Gastroesophageal sphincter (tissue), 4 donors: ENCODE measurements around the gene MAPK1. TPM values are rescaled to one million over a fixed set of nuclear protein-coding genes. Genes with fewer than 3 reads are reported as not detected.
"Not testable (repeated sequence)": the region's sequence is repeated elsewhere in the genome, so short reads cannot be mapped to it uniquely, and the experiment has no call there.

Experiments used
- ATAC-seq: fragments of 150-250 bp; one replicate; pipeline ENCODE4 v1.9.1; 2016; ENCODE audit warnings: mild to moderate bottlenecking, moderate library complexity
- H3K27ac ChIP-seq, 4 donors: fragments of 200-600 bp; sonication (generic) in 3 of 4; 1 replicate in 3 of 4; 2 replicates in 1 of 4; pipeline ENCODE4 v1.5.1; 2016 to 2019
- H3K27me3 ChIP-seq: fragments of 200-600 bp; sonication (generic); one replicate; pipeline ENCODE4 v1.5.1; 2019
- H3K36me3 ChIP-seq, 2 donors: fragments of 200-600 bp; sonication (generic); one replicate each; pipeline ENCODE4 v1.5.1; 2019; ENCODE audit warnings: control low read depth in 1 of 2
- H3K4me1 ChIP-seq, 3 donors: fragments of 200-600 bp; sonication (generic); 1 replicate in 2 of 3; 2 replicates in 1 of 3; pipeline ENCODE4 v1.5.1; 2016 to 2019; ENCODE audit warnings: control low read depth in 2 of 3
- H3K4me3 ChIP-seq, 2 donors: fragments of 200-600 bp; sonication (generic); one replicate each; pipeline ENCODE4 v1.5.1; 2019; ENCODE audit warnings: mild to moderate bottlenecking in 1 of 2, moderate library complexity in 1 of 2
- H3K9me3 ChIP-seq, 3 donors: fragments of 200-600 bp; sonication (generic); one replicate each; pipeline ENCODE4 v1.5.1; 2017 to 2019; ENCODE audit warnings: control low read depth in 2 of 3
- EP300 ChIP-seq: sonication (generic); formaldehyde crosslinking; IDR thresholded peaks from one replicate; pipeline ENCODE4 v1.6.1; 2017; ENCODE audit warnings: antibody characterized with exemption, mild to moderate bottlenecking
- POLR2A ChIP-seq, 2 donors: fragments of 450-650 bp; IDR thresholded peaks; one replicate each; pipeline ENCODE4 v1.6.1; 2017; ENCODE audit warnings: antibody characterized with exemption in 2 of 2, mild to moderate bottlenecking in 2 of 2, moderate library complexity in 1 of 2
- POLR2AphosphoS5 ChIP-seq: sonication (generic); formaldehyde crosslinking; IDR thresholded peaks from one replicate; pipeline ENCODE4 v1.6.1; 2017; ENCODE audit warnings: antibody characterized with exemption
- WGBS, 2 donors: methylation state at CpG; one replicate each; pipeline ENCODE4 v1.1.5; 2018; ENCODE audit warnings: low coverage in 1 of 2; 5-methylcytosine and 5-hydroxymethylcytosine counted together
- total RNA-seq, 4 donors: library from RNA; depleted of rRNA; stranded (reverse); fragments of >200 nt; gene quantifications; one replicate each; pipeline ENCODE4 v1.1.0, GENCODE V29; 2016
- TF ChIP-seq, protein P1 (sequence below), 4 experiments: fragments of 200-600 bp in 2 of 4; fragments of 450-650 bp in 2 of 4; sonication (generic) in 1 of 4; IDR thresholded peaks; one replicate each; pipeline ENCODE4 v1.5.1; 2017 to 2019; ENCODE audit warnings: antibody characterized with exemption in 4 of 4, mild to moderate bottlenecking in 2 of 4, moderate library complexity in 2 of 4

The MAPK1 gene
- total RNA-seq, 4 donors from 2014 or later, result 40.3 to 70.8 (median 57.4) TPM

DNA sequence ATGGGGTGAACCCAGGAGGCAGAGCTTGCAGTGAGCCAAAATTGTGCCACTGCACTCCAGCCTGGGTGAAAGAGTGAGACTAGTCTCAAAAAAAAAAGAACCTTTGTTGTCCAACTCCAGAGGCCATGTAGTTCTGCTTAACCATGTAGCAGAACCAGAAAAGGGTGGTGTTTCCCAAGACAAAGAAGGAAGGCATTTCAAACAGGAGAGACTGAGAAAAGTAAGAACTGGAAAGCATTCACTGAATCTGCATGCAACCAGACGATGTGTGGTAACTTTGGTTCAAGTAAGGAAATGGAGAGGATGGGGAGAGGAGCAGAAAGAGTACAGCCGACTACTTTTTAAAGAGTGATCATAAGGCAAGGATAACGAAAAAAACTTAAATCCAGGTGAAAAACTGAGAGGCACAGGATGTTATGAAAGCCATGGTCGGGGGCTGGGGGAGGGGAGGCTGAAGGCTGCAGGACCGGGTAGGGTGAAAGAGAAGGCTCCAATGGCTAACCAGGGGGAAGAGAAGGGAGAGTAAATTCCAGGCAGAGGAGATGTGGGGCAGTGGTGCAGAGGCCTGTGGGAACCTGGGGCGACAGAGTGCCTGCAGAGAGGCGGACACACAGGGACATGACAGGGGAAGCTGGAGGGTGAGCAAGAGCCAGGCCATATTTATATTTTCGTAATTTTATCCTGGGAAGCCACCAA lies 48.8 kb downstream of the MAPK1 start:
- TF ChIP-seq POLR2A (IDR thresholded peaks at IDR 0.05) (no peak), POLR2AphosphoS5 (no peak), EP300 (no peak)
- TF ChIP-seq, protein P1, sequence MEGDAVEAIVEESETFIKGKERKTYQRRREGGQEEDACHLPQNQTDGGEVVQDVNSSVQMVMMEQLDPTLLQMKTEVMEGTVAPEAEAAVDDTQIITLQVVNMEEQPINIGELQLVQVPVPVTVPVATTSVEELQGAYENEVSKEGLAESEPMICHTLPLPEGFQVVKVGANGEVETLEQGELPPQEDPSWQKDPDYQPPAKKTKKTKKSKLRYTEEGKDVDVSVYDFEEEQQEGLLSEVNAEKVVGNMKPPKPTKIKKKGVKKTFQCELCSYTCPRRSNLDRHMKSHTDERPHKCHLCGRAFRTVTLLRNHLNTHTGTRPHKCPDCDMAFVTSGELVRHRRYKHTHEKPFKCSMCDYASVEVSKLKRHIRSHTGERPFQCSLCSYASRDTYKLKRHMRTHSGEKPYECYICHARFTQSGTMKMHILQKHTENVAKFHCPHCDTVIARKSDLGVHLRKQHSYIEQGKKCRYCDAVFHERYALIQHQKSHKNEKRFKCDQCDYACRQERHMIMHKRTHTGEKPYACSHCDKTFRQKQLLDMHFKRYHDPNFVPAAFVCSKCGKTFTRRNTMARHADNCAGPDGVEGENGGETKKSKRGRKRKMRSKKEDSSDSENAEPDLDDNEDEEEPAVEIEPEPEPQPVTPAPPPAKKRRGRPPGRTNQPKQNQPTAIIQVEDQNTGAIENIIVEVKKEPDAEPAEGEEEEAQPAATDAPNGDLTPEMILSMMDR (IDR thresholded peaks at IDR 0.05), result no peak
- 66 to 80% methylated on average over 8 of the region's 8 CpGs for WGBS, 2 donors
- H3K4me3 ChIP-seq, result no peak overlapping the region
- H3K36me3 ChIP-seq, result no peaks in the 10 kb centered on the region
- no peak for ATAC-seq
- H3K27ac ChIP-seq, result peak overlapping the region in 1 of 4 donors; percentile 73
- H3K27me3 ChIP-seq, result no peaks in the 10 kb centered on the region
- H3K9me3 ChIP-seq, result no peaks in the 10 kb centered on the region
- H3K4me1 ChIP-seq, result peaks cover 2 to 84% (median 40%) of the 10 kb centered on the region in 3 donors

DNA sequence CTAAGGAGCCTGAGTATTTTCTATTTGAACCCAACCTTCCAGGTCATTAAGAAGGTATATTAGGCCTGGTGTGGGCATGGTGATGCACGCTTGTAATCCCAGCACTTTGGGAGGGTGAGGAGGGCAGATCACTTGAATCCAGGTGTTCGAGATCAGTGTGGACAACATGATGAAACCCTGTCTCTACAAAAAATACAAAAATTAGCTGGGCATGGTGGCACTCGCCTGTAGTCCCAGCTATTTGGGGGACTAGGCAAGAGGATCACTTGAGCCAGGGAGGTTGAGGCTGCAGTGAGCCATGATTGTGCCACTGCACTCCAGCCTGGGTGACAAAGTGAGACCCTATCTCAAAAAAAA lies 50.0 kb downstream of the MAPK1 start:
- WGBS, 2 donors, result 82 to 100% methylated on average over 2 of the region's 3 CpGs

DNA sequence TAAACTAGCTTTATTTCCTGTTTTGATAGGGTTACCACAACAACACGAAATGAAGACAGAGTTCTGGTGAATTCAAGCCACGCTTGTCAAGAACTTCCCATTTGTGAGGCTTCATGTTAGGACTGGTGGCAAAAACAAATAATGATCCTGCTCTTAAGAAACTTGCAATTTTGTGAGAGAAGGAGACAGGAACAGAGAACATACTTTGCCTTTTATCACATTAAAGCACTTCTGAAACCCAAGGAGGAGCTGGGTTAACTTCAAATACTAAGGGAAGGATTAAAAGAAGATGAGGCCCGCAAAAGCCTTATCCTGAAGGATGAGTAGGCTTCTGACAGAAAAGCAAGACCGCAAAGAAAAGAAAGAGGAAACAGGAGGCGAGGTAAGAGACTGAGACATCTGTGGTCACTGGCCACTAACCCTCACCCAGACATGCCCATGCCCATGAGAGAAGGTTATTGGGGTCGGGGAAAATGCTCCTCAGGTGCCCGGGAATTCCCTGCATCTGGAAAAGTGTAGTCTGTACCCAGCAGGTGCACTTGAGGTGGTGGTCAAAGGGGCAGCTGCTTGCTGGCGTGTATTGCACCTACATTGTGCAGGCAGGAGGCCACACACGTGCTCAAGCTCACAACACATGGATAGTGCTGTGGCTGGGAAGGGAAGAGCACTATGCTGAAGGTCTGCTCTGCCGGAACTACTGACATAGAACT lies 50.5 kb downstream of the MAPK1 start:
- peak; percentile 75 for ATAC-seq
- no peaks in the 10 kb centered on the region for H3K36me3 ChIP-seq
- no peaks in the 10 kb centered on the region for H3K9me3 ChIP-seq
- TF ChIP-seq POLR2A (IDR thresholded peaks at IDR 0.05) (no peak), POLR2AphosphoS5 (peak; percentile 29)
- TF ChIP-seq, protein P1 (IDR thresholded peaks at IDR 0.05), result no peak
- H3K4me1 ChIP-seq, result peaks cover 0 to 68% (median 36%) of the 10 kb centered on the region in 3 donors
- H3K4me3 ChIP-seq, result no peak overlapping the region
- WGBS, 2 donors, result 22 to 55% methylated on average over 3 to 10 of the region's 10 CpGs
- peak overlapping the region; percentile 26 to 73 (median 60) for H3K27ac ChIP-seq
- H3K27me3 ChIP-seq, result no peaks in the 10 kb centered on the region

More for the DNA sequence above, 50.0 kb downstream of the MAPK1 start:
- H3K27me3 ChIP-seq, H3K9me3 ChIP-seq, H3K36me3 ChIP-seq, H3K4me3 ChIP-seq, ATAC-seq: not testable (repeated sequence)
- H3K27ac ChIP-seq, result peak overlapping the region; percentile 26 to 73 (median 60)
- H3K4me1 ChIP-seq, result peaks cover 0 to 72% (median 36%) of the 10 kb centered on the region in 3 donors

DNA sequence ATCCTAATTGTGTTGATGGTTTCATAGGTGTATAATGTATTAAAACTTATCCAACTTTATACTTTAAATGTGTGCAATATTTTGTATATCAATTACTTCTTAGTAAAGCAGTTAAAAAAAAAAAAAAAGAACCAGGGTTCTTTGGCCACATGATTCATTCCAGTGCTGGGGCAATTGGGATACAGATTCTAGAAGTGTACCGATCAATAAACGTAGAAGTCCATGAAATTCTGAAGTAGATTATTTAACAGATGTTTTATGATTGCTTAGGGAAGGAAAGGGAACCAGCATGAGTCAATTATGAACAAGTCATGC lies 51.0 kb downstream of the MAPK1 start:
- H3K4me3 ChIP-seq, result no peak overlapping the region
- WGBS, 2 donors, result 20 to 49% methylated on average over 2 of the region's 2 CpGs
- peaks cover 0 to 63% (median 36%) of the 10 kb centered on the region in 3 donors for H3K4me1 ChIP-seq
- no peaks in the 10 kb centered on the region for H3K36me3 ChIP-seq
- no peaks in the 10 kb centered on the region for H3K27me3 ChIP-seq
- no peaks in the 10 kb centered on the region for H3K9me3 ChIP-seq
- TF ChIP-seq, protein P1 (IDR thresholded peaks at IDR 0.05), result no peak
- peak in 1 of 2 donors; percentile 7 for TF ChIP-seq POLR2A (IDR thresholded peaks at IDR 0.05)
- H3K27ac ChIP-seq, result peak overlapping the region in 3 of 4 donors; percentile 55 to 73 (median 66)
- no peak for ATAC-seq

DNA sequence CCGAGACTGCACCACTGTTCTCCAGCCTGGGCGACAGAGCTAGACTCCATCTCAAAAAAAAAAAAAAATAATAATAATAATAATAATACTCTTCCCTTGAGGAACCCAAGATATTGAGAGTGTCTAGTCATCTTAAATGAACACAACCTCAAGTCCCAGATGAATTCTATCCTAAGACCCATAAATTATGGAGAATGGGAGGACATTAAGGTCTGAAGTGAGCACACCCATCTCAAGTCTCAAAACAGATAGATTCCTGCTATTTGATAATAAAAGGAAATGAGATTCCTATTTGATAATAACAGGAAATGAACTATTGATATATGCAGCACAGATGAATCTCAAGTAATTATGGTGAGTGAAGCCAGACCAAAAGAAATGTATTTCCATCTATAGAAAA lies 51.5 kb downstream of the MAPK1 start:
- TF ChIP-seq, protein P1 (IDR thresholded peaks at IDR 0.05), result no peak
- TF ChIP-seq EP300 (no peak), POLR2AphosphoS5 (no peak), POLR2A (IDR thresholded peaks at IDR 0.05) (no peak)
- H3K9me3 ChIP-seq, result no peaks in the 10 kb centered on the region
- H3K4me3 ChIP-seq, result no peak overlapping the region
- no CpG with 5 or more reads among the region's 2 CpGs for WGBS, 2 donors
- no peaks in the 10 kb centered on the region for H3K27me3 ChIP-seq
- no peaks in the 10 kb centered on the region for H3K36me3 ChIP-seq
- peak overlapping the region in 2 of 4 donors; percentile 31 to 55 for H3K27ac ChIP-seq
- H3K4me1 ChIP-seq, result peaks cover 0 to 63% (median 36%) of the 10 kb centered on the region in 3 donors
- ATAC-seq, result no peak
